H9 (cell line): ENCODE data around the gene ZBTB45. TPM values are rescaled to one million over a fixed set of nuclear protein-coding genes. Genes with fewer than 3 reads are reported as not detected.

Source experiments
- DNase-seq: peaks from one replicate; pipeline ENCODE4 v3.0.0-alpha.2; 2017
- H2AFZ ChIP-seq: one replicate; pipeline ENCODE4 v1.6.1; 2013; ENCODE audit warnings: mild to moderate bottlenecking, low read length, control low read depth, moderate library complexity
- H2AK5ac ChIP-seq: 2 replicates; pipeline ENCODE4 v1.6.1; 2013; ENCODE audit warnings: low read length, control low read depth, mixed read lengths; ENCODE audit not compliant: insufficient read length
- H2BK120ac ChIP-seq: one replicate; pipeline ENCODE4 v1.6.1; 2013; ENCODE audit warnings: low read depth, mild to moderate bottlenecking, low read length, control low read depth, inconsistent platforms; ENCODE audit not compliant: poor library complexity, severe bottlenecking
- H2BK12ac ChIP-seq: 2 replicates; pipeline ENCODE4 v1.6.1; 2013; ENCODE audit warnings: low read length, control low read depth, mixed read lengths, low read depth; ENCODE audit not compliant: insufficient read length
- H2BK15ac ChIP-seq: 2 replicates; pipeline ENCODE4 v1.6.1; 2013; ENCODE audit warnings: low read depth, low read length, control low read depth
- H2BK20ac ChIP-seq: one replicate; pipeline ENCODE4 v1.6.1; 2013; ENCODE audit warnings: low read depth, mild to moderate bottlenecking, low read length, control low read depth, inconsistent platforms; ENCODE audit not compliant: poor library complexity, severe bottlenecking
- H2BK5ac ChIP-seq: 2 replicates; pipeline ENCODE4 v1.6.1; 2013; ENCODE audit warnings: low read length, control low read depth, mixed read lengths; ENCODE audit not compliant: insufficient read length
- H3K14ac ChIP-seq: 2 replicates; pipeline ENCODE4 v1.6.1; 2013; ENCODE audit warnings: low read length, control low read depth; ENCODE audit not compliant: insufficient read depth
- H3K18ac ChIP-seq: 2 replicates; pipeline ENCODE4 v1.6.1; 2013; ENCODE audit warnings: low read depth, mild to moderate bottlenecking, mixed read lengths, low read length, control low read depth; ENCODE audit not compliant: insufficient read length
- H3K23ac ChIP-seq: 2 replicates; pipeline ENCODE4 v1.6.1; 2013; ENCODE audit warnings: low read length, control low read depth, mixed read lengths, low read depth; ENCODE audit not compliant: insufficient read length
- H3K23me2 ChIP-seq: 2 replicates; pipeline ENCODE4 v1.6.1; 2013; ENCODE audit warnings: low read depth, mild to moderate bottlenecking, mixed read lengths, low read length, control low read depth; ENCODE audit not compliant: insufficient read length, poor library complexity, severe bottlenecking
- H3K27ac ChIP-seq: 2 replicates; pipeline ENCODE4 v1.5.1; 2013; ENCODE audit warnings: low read length, control low read depth, mixed read lengths, low read depth; ENCODE audit not compliant: insufficient read length
- H3K27me3 ChIP-seq: 2 replicates; pipeline ENCODE4 v1.6.1; 2013; ENCODE audit warnings: low read length, control low read depth, inconsistent platforms; ENCODE audit not compliant: insufficient read depth
- H3K4ac ChIP-seq: 2 replicates; pipeline ENCODE4 v1.6.1; 2013; ENCODE audit warnings: low read depth, mild to moderate bottlenecking, control low read depth, inconsistent platforms, low read length, moderate library complexity
- H3K4me1 ChIP-seq: 2 replicates; pipeline ENCODE4 v1.6.1; 2013; ENCODE audit warnings: low read length, control low read depth, inconsistent platforms; ENCODE audit not compliant: insufficient read depth
- H3K4me2 ChIP-seq: 2 replicates; pipeline ENCODE4 v1.6.1; 2013; ENCODE audit warnings: low read length, control low read depth, mixed read lengths; ENCODE audit not compliant: insufficient read length, insufficient read depth
- H3K56ac ChIP-seq: 2 replicates; pipeline ENCODE4 v1.6.1; 2013; ENCODE audit warnings: low read depth, mild to moderate bottlenecking, mixed read lengths, low read length, control low read depth; ENCODE audit not compliant: insufficient read length
- H3K79me1 ChIP-seq: 2 replicates; pipeline ENCODE4 v1.6.1; 2013; ENCODE audit warnings: low read depth, mild to moderate bottlenecking, moderate library complexity, low read length, control low read depth, inconsistent platforms; ENCODE audit not compliant: insufficient read depth, poor library complexity, severe bottlenecking
- H3K79me2 ChIP-seq: 2 replicates; pipeline ENCODE4 v1.6.1; 2013; ENCODE audit warnings: low read length, control low read depth, inconsistent platforms; ENCODE audit not compliant: insufficient read depth
- H3K9ac ChIP-seq: 2 replicates; pipeline ENCODE4 v1.6.1; 2013; ENCODE audit warnings: low read length, control low read depth, mixed read lengths; ENCODE audit not compliant: insufficient read length; ENCODE audit errors: extremely low read depth
- H3K9me3 ChIP-seq: one replicate; pipeline ENCODE4 v1.6.1; 2013; ENCODE audit warnings: low read depth, low read length, inconsistent platforms; ENCODE audit not compliant: control insufficient read depth
- H3T11ph ChIP-seq: one replicate; pipeline ENCODE4 v1.6.1; 2013; ENCODE audit warnings: mild to moderate bottlenecking, low read length, control low read depth, inconsistent platforms
- H4K20me1 ChIP-seq: one replicate; pipeline ENCODE4 v1.6.1; 2013; ENCODE audit not compliant: control insufficient read depth, insufficient read length, insufficient read depth
- H4K5ac ChIP-seq: 2 replicates; pipeline ENCODE4 v1.6.1; 2013; ENCODE audit warnings: low read depth, mild to moderate bottlenecking, mixed read lengths, low read length, control low read depth; ENCODE audit not compliant: insufficient read length
- H4K8ac ChIP-seq: replicated peaks from 2 replicates; pipeline ENCODE4 v1.6.1; 2013; ENCODE audit warnings: low read length, control low read depth, mixed read lengths, low read depth; ENCODE audit not compliant: insufficient read length
- H4K91ac ChIP-seq: 2 replicates; pipeline ENCODE4 v1.6.1; 2013; ENCODE audit warnings: low read depth, mild to moderate bottlenecking, moderate library complexity, mixed read lengths, low read length, control low read depth; ENCODE audit not compliant: insufficient read length
- H3K27ac Mint-ChIP-seq, 3 experiments: 2 replicates in 2 of 3; 3 replicates in 1 of 3; pipeline ENCODE4 v1.8.0; 2020 to 2021; ENCODE audit warnings: mixed read lengths in 3 of 3, mild to moderate bottlenecking in 1 of 3, moderate library complexity in 1 of 3
- H3K27me3 Mint-ChIP-seq: 2 replicates; pipeline ENCODE4 v1.8.0; 2021; ENCODE audit warnings: low read depth, mild to moderate bottlenecking, moderate library complexity, mixed read lengths
- H3K36me3 Mint-ChIP-seq, 3 experiments: 2 replicates in 2 of 3; 3 replicates in 1 of 3; pipeline ENCODE4 v1.8.0; 2020 to 2021; ENCODE audit warnings: low read depth in 3 of 3, mixed read lengths in 3 of 3; ENCODE audit not compliant: insufficient read depth in 1 of 3
- H3K4me1 Mint-ChIP-seq, 2 experiments: 2 replicates each; pipeline ENCODE4 v1.8.0; 2020; ENCODE audit warnings: mixed read lengths in 2 of 2
- H3K4me3 Mint-ChIP-seq, 2 experiments: 2 replicates in 1 of 2; 3 replicates in 1 of 2; pipeline ENCODE4 v1.8.0; 2020 to 2021; ENCODE audit warnings: mild to moderate bottlenecking in 2 of 2, mixed read lengths in 2 of 2, moderate library complexity in 1 of 2
- H3K9me3 Mint-ChIP-seq, 2 experiments: 2 replicates in 1 of 2; 3 replicates in 1 of 2; pipeline ENCODE4 v1.8.0; 2020; ENCODE audit warnings: mild to moderate bottlenecking in 2 of 2, mixed read lengths in 2 of 2, moderate library complexity in 1 of 2
- WGBS: extraction: QIAGEN DNeasy Blood & Tissue Kit; methylation state at CpG from one replicate; pipeline ENCODE4 v1.1.7; 2013; ENCODE audit warnings: missing lambda C conversion rate, low lambda C conversion rate, mixed read lengths; ENCODE audit not compliant: insufficient read length; ENCODE audit errors: extremely low coverage; 5-methylcytosine and 5-hydroxymethylcytosine counted together
- total RNA-seq: library from RNA; stranded (reverse); gene quantifications from 2 replicates; pipeline ENCODE4 v1.2.1, GENCODE V29; 2021
- TF ChIP-seq, protein P1 (sequence below): fragments of 200-600 bp; sonication (generic); conservative IDR thresholded peaks from 3 replicates; pipeline ENCODE4 v1.8.0; 2021; ENCODE audit warnings: antibody characterized with exemption, mild to moderate bottlenecking

The ZBTB45 gene
- total RNA-seq, 1 experiment from 2014 or later = 18.7 TPM

DNA sequence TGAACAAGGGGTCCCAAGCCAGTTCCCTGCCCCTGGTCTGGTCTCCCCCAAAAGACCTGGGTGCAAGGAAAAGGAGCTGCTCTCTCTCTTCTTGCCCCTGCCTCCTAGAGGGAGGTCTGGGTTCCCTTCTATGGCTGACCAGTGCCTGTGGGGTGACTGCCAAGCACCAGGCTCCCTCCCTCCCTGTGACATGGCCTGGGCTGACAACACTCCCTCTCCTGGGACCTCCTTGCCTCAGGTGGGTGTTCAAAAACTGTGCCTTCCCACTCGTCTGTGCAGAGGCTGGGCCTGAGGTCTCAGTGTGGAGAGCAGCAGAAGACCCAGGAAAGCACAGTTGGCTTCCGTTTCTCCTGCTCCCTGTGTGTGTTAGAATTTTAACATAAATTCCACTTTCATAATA lies 38.8 kb downstream of the ZBTB45 start:
- Histone ChIP-seq H2BK15ac (no peak overlapping the region), H2BK12ac (no peak overlapping the region), H4K20me1 (no peaks in the 10 kb centered on the region), H3K79me2 (no peaks in the 10 kb centered on the region), H3K4me2 (no peak overlapping the region), H4K8ac (no peak overlapping the region), H3K4me1 (no peaks in the 10 kb centered on the region), H2BK20ac (no peak overlapping the region), H2BK5ac (no peak overlapping the region), H3K23me2 (peaks cover 7% of the 10 kb centered on the region), H4K5ac (no peak overlapping the region), H3K27me3 (no peaks in the 10 kb centered on the region), H3T11ph (no peak overlapping the region), H3K9ac (no peak overlapping the region), H2AFZ (no peak overlapping the region), H3K23ac (no peak overlapping the region), H3K79me1 (no peaks in the 10 kb centered on the region), H3K18ac (no peak overlapping the region), H3K4ac (no peak overlapping the region), H3K27ac (no peak overlapping the region), H2AK5ac (no peak overlapping the region), H3K56ac (no peak overlapping the region), H3K9me3 (no peaks in the 10 kb centered on the region), H3K14ac (no peak overlapping the region), H4K91ac (no peak overlapping the region), H2BK120ac (no peak overlapping the region)
- peak overlapping the region in 1 of 2 experiments; percentile 51; a peak in 1 of 5 replicates for H3K4me3 Mint-ChIP-seq
- no CpG with 5 or more reads among the region's 2 CpGs for WGBS
- DNase-seq = no peak
- H3K4me1 Mint-ChIP-seq = peaks cover 6 to 7% of the 10 kb centered on the region in 2 experiments
- H3K27me3 Mint-ChIP-seq = no peaks in the 10 kb centered on the region; the same call in 1 of the 2 replicates
- H3K9me3 Mint-ChIP-seq = no peaks in the 10 kb centered on the region
- peaks cover 0 to 7% (median 2%) of the 10 kb centered on the region in 3 experiments; a peak in 3 of 7 replicates for H3K36me3 Mint-ChIP-seq
- peak overlapping the region in 1 of 3 experiments; percentile 70; a peak in 1 of 7 replicates for H3K27ac Mint-ChIP-seq
- TF ChIP-seq, protein P1, sequence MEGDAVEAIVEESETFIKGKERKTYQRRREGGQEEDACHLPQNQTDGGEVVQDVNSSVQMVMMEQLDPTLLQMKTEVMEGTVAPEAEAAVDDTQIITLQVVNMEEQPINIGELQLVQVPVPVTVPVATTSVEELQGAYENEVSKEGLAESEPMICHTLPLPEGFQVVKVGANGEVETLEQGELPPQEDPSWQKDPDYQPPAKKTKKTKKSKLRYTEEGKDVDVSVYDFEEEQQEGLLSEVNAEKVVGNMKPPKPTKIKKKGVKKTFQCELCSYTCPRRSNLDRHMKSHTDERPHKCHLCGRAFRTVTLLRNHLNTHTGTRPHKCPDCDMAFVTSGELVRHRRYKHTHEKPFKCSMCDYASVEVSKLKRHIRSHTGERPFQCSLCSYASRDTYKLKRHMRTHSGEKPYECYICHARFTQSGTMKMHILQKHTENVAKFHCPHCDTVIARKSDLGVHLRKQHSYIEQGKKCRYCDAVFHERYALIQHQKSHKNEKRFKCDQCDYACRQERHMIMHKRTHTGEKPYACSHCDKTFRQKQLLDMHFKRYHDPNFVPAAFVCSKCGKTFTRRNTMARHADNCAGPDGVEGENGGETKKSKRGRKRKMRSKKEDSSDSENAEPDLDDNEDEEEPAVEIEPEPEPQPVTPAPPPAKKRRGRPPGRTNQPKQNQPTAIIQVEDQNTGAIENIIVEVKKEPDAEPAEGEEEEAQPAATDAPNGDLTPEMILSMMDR = no peak
